ENCODE measurements around the gene TUBB4A.
A peak's percentile ranks its signal among the peaks of the same experiment; 100 is the strongest.

Gene TUBB4A

DNA sequence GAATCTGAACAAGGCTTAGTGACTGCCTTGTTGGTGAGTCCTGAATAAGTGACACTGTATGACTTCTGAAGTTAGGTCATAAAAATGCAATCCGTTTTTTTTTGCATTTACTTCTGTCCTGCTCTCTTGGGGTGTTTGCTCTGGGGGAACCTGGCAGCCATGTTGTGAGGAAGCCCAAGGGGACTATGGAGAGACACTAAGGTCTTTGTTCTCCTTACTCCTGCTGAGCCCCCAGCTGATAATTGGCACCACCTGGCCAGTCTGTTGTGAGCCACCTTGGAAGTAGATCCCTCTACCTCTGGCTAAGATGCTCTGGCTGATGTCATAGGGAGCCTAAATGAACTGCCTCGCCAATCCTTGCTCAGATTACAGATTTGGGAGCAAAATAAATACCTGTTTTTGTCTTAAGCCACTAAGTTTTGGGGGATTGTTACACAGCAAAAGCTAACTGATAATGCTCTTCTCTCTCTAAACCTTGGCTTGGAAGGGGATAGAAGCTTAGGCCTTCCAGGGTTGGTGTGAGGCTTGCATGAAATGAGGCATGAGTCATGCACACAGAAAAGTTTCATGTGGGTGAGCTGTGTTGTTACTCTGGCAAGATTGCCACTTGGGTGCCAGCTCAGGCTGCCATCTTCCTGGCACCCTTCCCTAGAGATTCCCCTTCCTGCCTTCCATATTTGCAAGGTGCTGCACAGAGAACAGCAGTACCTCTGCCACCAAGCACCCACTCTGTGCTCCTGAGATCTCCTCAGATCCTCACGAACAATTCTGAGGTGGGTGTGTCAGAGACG lies 10.1 kb downstream of the TUBB4A start:
- no peak for DNase-seq

DNA sequence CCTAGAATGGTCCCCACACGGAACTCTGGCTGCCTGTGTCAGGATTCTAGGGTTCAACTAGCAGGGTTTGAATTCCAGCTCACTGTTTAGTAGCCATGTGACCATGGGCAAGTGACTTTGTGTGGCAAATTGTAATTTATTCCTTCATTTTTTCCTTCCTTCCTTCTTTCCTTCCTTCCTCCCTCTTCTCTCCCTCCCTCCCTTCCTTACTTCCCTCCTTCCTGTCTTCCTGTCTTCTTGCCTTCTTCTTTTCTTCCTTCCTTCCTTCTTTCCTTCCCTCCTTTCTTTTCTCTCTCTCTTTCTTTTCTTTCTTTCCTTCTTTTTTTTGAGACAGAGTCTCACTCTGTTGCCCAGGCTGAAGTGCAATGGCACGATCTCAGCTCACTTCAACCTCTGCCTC lies 12.0 kb downstream of the TUBB4A start:
- DNase-seq = no peak

DNA sequence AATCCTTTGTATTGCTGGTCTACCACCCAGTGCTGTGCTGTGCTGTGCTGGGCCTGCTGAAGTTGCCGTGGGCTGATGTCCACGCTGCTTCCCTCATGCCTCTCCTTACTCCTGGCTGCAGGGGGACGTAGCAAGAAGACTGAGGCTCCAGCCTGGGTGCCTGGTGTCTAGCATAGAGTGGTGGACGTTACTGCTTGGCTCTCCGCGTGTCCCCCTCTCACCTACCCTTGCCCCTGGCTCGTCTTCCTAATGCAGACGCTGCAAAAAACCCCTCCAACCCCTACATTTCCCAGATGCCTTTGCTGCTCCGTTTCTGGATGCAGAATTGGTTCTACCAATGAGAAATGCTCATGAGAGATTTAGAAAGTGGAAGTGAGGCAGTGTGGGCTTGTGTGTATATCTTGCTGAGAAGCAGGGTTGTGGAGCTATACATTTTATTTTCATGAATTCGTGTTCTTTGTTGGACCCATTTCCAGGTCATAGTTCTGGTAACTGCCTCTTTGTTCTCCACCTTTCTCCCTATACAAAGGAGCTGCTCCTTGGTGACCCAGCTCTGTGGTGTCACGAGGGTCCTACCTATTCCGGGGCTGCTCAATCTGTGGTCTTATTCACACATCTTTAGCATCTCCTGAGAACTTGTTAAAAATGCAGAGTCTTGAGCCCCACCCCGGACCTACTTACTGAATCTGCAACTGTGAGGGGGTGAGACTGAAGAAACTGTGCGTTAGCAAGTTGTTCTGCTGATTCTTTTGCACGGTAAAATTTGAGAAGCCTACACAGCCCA lies 12.6 kb downstream of the TUBB4A start:
- DNase-seq = no peak

DNA sequence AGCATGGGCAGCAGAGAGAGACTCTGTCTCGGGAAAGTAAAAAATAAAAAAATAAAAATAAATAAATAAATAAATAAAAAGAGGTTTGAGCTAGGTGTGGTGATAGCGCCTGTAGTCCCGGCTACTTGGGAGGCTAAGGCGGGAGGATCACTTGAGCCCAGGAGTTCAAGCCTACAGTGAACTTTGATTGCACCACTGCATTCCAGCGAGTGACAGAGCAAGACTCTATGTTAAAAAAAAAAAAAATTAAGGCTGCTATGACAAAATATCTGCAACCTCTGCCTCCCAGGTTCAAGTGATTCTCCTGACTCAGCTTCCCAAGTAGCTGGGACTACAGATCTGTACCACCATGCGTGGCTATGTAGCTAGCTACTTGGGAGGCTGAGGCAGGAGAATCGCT lies 17.3 kb downstream of the TUBB4A start:
- DNase-seq = no peak

DNA sequence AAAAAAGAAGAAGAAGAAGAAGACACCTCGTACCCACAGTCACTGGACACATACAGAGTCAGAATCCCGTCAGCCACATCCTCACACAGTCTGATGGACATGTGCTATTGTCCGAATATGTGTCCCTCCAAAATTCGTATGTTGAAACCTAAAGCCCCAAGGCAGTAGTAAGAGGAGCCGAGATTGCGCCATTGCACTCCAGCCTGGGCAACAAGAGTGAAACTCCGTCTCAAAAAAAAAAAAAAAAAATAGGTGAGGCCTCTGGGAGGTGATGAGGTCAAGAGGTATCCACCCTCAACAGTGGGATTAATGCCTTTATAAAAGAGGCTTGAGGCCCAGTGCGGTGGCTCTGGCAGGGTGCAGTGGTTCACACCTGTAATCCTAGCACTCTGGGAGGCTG lies 17.9 kb downstream of the TUBB4A start:
- no peak for DNase-seq

DNA sequence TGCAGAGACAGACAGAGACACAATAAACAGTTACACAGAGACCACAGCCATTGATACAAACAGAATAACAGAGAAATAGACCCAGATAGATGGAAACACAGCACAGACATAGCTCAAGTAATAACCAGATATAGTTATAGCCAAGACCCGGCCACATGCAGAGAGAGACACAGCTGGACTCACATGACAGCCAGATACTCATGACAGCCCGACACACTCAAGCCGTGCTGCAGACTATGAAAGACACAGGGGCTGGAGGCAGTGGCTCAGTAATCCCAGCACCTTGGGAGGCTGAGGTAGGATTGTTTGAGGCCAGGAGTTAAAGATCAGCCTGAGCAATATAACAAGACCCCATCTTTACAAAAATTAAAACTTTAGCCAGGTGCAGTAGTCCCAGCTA lies 18.9 kb downstream of the TUBB4A start:
- DNase-seq = no peak

DNA sequence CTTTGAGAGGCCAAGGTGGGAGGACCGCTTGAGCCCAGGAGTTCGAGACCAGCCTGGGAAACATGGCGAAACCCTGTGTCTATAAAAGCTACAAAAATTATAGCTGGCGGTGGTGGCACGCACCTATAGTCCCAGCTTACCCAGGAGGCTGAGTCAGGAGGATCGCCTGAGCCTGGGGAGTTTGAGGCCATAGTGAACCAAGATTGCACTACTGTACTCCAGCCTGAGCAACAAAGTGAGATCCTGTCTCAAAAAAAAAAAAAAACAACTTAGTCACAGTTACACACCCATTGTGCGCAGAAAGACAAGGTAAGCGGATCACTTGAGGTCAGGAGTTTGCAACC lies 19.8 kb downstream of the TUBB4A start:
- DNase-seq = no peak

DNA sequence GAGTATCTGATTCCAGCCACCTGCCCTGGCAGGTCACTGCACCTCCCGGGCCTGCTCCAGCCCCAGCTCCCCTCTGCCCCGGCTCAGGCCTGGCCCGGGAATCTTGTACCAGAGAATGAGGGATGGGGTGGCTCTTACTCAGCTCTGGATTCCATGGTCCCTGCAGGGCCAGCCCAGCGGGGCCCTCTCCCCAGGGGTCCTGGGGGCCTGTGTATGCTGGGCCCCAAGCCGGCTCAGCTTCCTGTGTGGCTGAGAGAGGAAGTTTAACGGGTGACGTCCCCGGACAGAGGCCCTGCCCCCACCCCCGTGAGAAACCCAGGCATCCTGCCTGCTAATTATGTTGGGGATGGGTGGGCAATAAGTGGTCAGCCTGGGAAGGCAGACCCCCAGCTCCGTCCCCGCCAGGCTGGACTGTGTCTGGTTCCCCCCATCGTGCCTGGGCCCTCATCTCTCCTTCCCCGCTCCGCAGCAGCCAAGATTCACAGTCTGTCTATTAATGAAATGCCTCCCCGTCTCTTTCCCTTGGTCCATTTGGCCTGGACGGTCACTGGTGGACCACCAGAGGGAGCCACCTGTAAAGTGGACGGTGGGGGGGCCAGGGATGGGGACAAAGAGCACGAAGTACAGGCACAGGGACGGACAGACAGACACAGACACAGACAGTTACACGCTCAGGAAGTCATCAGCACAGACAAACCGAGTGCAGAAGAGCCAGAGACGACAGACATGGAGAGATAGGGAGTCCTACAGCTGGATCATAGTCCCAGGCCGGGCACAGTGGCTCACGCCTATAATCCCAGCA lies 20.4 kb downstream of the TUBB4A start, which contains the start of gene DENND1C:
Gene DENND1C, minus strand, starts transcription at position 247 of the 802 bp plus-strand sequence. Its CDS starts 92 bp downstream, at position 155.
- peak in 1 of 2 donors; percentile 38 for DNase-seq

DNA sequence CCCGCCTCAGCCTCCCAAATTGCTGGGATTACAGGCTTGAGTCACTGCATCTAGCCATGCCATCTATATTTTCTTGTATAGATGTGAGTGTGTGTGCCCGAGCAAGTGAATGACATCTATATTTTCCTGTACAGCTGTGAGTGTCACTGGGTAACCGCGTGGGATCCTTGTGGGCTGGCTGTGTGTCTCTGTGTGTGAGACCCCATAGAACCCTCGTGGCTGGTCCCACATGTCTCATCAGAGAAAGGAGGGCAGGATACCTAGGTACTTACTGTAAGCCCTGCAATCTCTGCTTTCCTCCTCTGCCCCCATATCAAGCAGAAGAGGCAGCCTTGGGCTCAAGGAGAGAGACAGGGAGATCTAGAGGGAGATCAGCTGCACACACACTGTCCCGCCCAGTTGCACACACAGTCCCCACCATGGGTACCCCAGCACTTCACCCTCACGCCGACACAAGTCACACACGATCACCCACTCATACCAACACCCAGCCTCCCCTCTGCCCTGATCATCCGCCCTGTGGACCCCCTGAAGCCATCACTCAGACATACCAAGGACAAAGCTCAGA lies 21.2 kb downstream of the TUBB4A start:
- DNase-seq = no peak

DNA sequence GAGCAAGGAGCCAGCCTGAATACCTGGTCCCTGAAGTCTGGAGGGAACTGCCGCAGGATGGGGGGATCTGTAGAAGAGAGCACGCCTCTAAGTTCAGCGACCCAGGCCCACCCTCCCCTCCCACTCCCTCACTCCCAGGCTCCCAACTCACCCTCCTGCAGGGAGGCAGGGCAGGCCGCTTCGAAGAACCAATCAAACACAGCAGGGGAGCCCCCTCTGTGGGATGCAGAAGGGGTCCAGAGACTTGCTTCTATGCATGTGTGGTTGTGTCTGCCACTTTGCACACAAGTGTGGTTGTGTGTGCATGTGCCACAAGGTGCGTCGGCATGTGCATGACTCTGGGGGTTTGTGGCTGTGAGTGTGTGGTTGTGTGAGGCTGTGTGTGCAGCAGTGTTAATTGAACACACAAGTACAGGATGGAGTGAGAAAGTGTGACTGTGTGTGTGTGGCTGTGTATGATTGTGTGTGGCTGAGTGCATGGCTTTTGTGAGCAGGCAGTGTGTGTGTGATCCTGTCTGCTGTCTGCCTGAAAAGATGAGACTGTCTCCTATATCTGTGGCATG lies 22.2 kb downstream of the TUBB4A start:
- DNase-seq = no peak

DNA sequence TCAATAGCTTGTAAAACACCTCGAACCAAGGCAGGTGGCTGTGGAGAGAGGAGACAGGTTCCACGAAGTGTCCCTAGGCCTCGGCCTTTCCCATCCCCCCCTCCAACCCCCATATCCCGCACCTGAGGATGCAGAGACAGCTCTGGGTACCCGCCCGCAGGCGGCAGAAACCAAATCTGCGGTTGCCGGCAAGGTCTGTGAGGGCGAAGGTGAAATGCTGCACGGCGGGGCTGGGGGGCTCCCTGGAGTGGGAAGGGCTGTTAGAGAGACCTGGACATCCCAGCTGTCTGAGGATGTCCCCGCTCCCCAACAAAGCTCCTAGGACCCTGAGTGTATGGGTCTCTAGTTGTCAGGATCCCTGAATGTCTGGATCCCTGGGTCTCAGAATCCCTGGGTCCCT lies 23.3 kb downstream of the TUBB4A start:
- no peak for DNase-seq

DNA sequence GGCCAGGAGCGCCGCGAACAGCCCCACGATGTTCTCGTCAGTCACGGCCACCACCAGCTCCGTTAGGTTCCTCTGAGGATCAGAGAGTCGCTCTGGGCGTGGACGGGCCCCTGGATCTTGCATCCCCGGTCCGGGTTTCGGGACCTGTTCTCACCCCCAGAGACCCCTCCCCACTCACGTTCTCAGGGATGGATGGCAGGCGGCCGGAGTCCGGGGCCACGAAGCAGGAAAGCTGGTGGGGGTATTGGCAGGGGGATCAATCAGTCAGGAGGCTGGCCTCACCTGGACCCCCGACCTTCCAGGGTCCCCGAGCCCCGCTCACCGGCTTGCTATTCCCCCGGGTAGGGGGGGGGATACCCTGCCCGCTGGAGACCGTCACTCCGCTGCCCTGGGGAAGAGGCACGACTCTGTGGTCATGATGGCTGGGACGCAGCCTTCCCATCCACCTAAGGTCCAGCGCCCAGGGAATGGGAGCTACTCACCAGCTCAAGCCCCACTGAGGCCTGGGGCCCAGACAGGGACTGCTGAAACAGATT lies 25.1 kb downstream of the TUBB4A start:
- DNase-seq = no peak

DNA sequence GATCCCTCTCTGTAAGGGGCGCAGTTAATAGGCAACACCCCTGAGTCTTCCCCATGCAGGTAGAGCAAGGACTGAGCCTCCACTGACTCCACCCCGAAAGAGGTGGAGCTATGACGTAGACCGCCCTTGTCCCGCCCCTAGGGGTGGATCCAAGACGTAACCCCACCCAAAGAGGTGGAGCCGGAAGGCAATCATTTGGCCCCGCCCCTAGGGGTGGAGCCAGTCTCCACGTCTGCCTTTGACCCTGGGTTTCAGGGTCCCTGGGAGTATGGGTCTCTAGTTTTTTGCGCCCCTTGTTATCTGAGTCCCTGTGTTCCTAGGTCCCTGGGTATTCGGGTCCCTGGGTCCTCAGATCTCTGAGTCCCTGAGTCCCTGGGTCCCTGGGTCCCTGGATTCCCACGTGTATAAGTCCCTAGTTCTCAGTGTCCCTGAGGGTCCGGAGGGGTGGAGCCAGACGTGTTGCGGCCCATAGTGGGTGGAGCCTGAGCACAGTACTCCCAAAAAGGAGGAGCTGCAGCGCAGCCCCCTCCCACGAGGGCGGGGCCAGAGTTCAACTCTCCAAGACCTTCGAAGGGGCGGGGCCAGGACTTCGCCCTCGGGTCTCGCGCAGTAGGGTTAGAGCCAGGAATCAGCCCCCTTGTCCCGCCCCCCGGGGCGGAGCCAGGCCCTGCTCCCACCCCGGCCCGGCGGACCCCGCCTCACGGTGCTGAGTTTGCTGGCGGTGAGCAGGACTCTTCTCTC lies 25.8 kb downstream of the TUBB4A start:
- peak in 1 of 2 donors; percentile 52 for DNase-seq

DNA sequence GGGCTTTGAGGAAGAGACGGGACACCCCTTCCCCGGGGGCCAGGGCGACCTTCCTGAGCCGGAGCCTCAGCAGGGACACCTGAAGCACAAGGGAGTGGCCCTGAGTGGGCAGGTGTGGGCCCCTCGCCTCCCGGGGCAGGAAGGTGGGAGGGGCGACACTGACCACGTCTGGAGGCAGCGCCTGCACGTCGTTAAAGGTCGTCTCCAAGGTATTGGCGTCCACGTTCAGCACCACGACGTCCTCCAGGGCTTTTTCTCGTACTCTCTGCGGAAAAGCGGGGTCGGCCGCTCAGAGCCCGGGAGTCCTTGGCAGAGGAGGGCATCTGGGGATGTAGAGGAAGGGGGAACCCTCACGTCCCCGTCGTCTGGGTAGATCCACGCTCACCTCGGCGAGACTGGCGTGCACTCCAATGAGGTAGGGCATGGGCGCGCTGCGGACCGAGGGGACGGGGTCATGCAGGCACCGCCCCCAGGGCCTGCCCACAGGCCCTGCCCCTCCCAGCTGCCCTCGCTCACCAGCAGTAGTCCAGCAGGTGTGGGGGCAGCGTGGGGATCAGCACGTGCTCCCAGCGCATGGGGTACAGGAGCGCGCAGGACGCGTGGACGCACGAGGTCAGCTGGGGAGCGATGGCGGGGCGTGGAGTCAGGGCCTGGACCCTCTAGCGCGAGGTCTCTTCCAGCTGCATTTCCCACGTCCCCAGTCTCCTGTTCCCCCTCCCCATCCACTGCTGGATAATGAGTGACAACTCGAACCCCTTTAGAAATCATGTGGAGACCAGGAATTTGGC lies 26.6 kb downstream of the TUBB4A start:
- no peak for DNase-seq

DNA sequence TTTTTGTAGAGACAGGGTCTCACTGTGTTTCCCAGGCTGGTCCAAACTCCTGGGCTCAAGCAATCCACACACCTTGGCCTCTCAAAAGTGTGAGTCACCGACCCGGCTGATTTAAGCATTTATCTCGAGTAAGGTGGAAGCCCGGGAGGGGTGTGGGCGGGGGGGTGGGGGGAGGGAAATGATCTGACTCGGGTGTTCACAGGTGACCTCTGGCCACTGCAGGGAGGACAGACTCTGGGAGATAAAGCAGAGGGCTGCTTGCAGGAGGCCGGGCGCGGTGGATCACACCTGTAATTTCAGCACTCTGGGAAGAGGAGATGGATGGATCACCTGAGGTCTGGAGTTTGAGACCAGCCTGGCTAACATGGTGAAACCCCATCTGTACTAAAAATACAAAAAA lies 28.5 kb downstream of the TUBB4A start:
- no peak for DNase-seq

DNA sequence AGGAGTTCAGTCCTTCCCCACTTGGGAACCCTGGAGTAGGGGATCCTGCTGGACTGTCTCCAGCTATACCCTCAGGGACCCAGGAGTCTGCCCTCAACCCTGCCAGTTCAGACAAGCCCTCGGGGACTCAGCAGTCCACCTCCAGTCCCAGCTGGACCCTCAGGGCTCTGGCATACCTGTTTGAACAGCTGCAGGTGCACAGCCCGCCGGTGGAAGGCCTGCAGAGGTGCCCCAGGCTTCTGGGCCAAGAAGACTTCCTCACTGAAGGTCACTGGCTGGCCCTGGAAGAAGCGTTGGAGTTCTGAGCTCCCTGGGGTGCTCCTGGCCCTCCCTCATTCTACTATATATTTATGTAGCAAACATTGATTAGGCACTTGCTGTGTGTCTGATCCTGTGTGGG lies 29.4 kb downstream of the TUBB4A start:
- DNase-seq = no peak

DNA sequence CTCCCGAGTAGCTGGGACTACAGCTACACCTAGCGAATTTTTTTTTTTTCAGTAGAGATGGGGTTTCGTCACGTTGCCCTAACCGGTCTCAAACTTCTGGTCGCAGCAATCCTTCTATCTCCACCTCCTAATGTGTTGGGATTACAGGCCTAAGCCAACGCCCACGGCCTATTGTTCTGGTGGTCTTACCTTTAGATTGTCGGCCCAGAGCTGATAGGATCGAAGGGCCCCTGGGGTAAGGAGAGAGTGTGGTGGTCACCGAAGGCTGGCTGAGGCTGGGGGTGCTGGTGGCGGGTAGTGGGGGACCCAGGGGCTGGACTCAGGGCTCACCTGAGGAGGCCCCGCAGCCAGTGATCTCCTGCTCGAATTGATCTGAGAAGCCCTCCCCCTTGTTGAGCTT lies 31.0 kb downstream of the TUBB4A start:
- no peak for DNase-seq

DNA sequence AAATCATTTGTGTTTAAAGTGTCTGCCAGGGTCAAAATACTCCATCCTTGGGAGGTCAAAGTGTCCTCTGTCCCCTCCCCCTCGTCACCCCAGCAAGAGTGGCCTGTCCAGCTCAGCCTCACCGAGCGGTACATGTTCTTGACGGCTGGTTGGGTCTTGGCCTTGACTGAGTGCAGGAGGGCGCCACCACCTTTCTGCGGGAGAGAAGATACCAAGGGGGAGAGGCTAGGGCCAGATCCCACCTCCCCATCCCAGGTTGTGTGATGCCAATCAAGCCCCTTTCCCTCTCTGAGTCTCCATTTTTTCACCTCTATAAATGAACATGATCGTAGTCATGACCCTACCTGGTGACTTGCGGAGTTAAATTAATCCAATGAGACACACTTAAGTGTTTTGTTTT lies 31.9 kb downstream of the TUBB4A start:
- no peak for DNase-seq

DNA sequence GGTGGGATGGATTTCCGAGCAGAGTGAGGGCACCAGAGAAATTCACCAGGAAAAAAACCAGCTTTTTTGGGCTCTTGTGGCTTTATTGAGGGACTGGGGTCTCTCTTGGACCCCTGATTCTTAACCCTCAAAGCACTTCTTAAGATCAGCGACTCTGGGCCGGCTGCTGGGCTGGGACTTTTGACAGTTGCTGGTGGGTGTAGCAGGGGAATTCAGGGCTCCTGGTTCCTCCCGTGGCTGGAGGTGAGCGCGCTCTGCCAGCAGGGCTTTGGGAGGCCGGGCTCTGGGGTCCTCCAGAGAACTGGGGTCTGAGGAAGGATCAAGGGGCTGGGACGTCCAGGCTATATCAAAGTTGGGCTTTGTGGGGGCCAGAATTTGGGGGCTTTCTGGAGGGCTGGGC lies 34.7 kb downstream of the TUBB4A start:
- DNase-seq = no peak

DNA sequence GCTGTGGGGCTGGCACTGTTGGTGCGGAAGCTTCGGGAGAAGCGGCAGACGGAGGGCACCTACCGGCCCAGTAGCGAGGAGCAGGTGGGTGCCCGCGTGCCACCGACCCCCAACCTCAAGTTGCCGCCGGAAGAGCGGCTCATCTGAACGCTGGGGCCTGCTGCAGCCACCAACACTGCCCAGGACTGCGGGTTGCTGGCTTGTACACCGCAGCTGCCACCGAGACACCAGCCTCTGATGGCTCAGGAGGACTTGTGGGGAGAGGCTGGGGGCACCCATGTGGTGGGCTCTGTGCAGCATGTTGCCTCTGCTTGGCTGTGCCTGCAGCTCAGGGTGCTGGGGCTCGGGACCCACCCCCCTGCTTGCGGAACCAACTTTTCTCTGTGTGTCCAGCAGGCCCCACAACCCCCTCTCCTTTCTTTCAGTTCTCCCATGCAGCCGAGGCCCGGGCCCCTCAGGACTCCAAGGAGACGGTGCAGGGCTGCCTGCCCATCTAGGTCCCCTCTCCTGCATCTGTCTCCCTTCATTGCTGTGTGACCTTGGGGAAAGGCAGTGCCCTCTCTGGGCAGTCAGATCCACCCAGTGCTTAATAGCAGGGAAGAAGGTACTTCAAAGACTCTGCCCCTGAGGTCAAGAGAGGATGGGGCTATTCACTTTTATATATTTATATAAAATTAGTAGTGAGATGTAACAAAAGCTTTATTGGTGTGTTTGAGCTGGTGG lies 35.4 kb downstream of the TUBB4A start:
- no peak for DNase-seq
